Panc1 (cell line): ENCODE data around the gene SCLY. TPM values are rescaled to one million over a fixed set of nuclear protein-coding genes. Genes with fewer than 3 reads are reported as not detected.

Source experiments
- ATAC-seq: fragments of 200-7000 bp; cut with Tn5 transposase; 2 replicates; pipeline ENCODE4 v1.9.1; 2020; ENCODE audit warnings: mild to moderate bottlenecking, moderate library complexity
- BruUV-seq: library from RNA; stranded (reverse); fragments of 400-500 nt; replicated peaks from 2 replicates; lab custom pipeline; 2021; lab: Mats Ljungman, UMichigan
- CTCF ChIA-PET: fragments of 300-600 bp; sonication (Branson Sonifier 250); formaldehyde crosslinking; loops from one replicate; lab custom pipeline; 2022; ENCODE audit warnings: antibody characterized with exemption; lab: Charles Lee
- POLR2A ChIA-PET: fragments of 300-600 bp; sonication (Branson Sonifier 250); formaldehyde crosslinking; loops from one replicate; lab custom pipeline; 2022; ENCODE audit warnings: antibody characterized with exemption; lab: Charles Lee
- DNase-seq: peaks from one replicate; pipeline ENCODE4 v3.0.0-alpha.2; 2010; ENCODE audit warnings: low read depth, low spot score
- H3K27ac ChIP-seq: 2 replicates; pipeline ENCODE4 v1.5.1; 2011; ENCODE audit warnings: mild to moderate bottlenecking, low read length, inconsistent platforms
- H3K27me3 ChIP-seq: fragments of 200-500 bp; sonication (Bioruptor generic); 2 replicates; pipeline ENCODE4 v1.6.0; 2014; ENCODE audit warnings: low read length, inconsistent platforms; ENCODE audit not compliant: control insufficient read depth, insufficient read depth
- H3K36me3 ChIP-seq: fragments of 200-500 bp; sonication (Bioruptor generic); 2 replicates; pipeline ENCODE4 v1.5.1; 2014; ENCODE audit warnings: inconsistent platforms, mild to moderate bottlenecking, low read length, moderate library complexity; ENCODE audit not compliant: control insufficient read depth, insufficient read depth
- H3K4me1 ChIP-seq: 2 replicates; pipeline ENCODE4 v1.5.1; 2011; ENCODE audit warnings: inconsistent platforms, mild to moderate bottlenecking, low read length, moderate library complexity; ENCODE audit not compliant: control insufficient read depth, insufficient read depth
- H3K4me3 ChIP-seq, 2 experiments: 2 replicates each; pipeline ENCODE4 v1.5.1; 2011 to 2012; ENCODE audit warnings: low read depth in 2 of 2, low read length in 2 of 2, mild to moderate bottlenecking in 2 of 2, inconsistent platforms in 1 of 2, moderate library complexity in 1 of 2
- H3K9me3 ChIP-seq: fragments of 200-500 bp; sonication (Bioruptor generic); 2 replicates; pipeline ENCODE4 v1.5.1; 2014; ENCODE audit warnings: low read depth, mild to moderate bottlenecking, inconsistent platforms, low read length, moderate library complexity; ENCODE audit not compliant: control insufficient read depth, insufficient read depth
- POLR2AphosphoS5 ChIP-seq: IDR thresholded peaks from 2 replicates; pipeline ENCODE4 v1.6.1; 2012; ENCODE audit warnings: mild to moderate bottlenecking, low read depth, low read length, moderate library complexity
- REST ChIP-seq, 2 experiments: IDR thresholded peaks; 2 replicates each; pipeline ENCODE4 v1.6.1; 2011 to 2012; ENCODE audit warnings: low read depth in 2 of 2, control low read depth in 1 of 2, low read length in 1 of 2, mild to moderate bottlenecking in 1 of 2, moderate library complexity in 1 of 2; ENCODE audit not compliant: insufficient read depth in 1 of 2
- SIN3A ChIP-seq: IDR thresholded peaks from 2 replicates; pipeline ENCODE4 v1.6.1; 2012; ENCODE audit warnings: low read depth, mild to moderate bottlenecking, low read length, moderate library complexity, borderline replicate concordance; ENCODE audit not compliant: insufficient read depth
- TCF7L2 ChIP-seq: IDR thresholded peaks from 2 replicates; pipeline ENCODE4 v1.6.1; 2011; ENCODE audit warnings: mild to moderate bottlenecking, low read depth, low read length, inconsistent platforms
- in situ Hi-C: cut with HindIII; loops from 2 replicates; pipeline ENCODE4 v1.10.0; 2016; ENCODE audit warnings: low sequenced_read_pairs, low pct_unique_long_range_greater_than_20kb
- intact Hi-C: fragments of 100-400 bp; cut with micrococcal nuclease; formaldehyde crosslinking; loops from one replicate; pipeline ENCODE4 v1.10.0; 2022; ENCODE audit not compliant: unreplicated experiment
- total RNA-seq: library from RNA; stranded (reverse); gene quantifications from one replicate; pipeline ENCODE4 v1.2.1, GENCODE V29; 2021; ENCODE audit not compliant: unreplicated experiment
- TF ChIP-seq, protein P1 (sequence below): fragments of 450-650 bp; IDR thresholded peaks from 2 replicates; pipeline ENCODE4 v1.5.1; 2017; ENCODE audit warnings: mild to moderate bottlenecking

Gene SCLY
- total RNA-seq, 1 experiment from 2014 or later: 31.4 TPM

GRCh38 chr2:238027591-238028415, 33.0 kb upstream of the SCLY start:
- no peaks in the 10 kb centered on the region for H3K4me1 ChIP-seq
- H3K9me3 ChIP-seq: no peaks in the 10 kb centered on the region
- CTCF ChIA-PET: interaction anchor here (0.6 kb wide), 1 partner anchor 163 kb away, joined by 6 read pairs; no protein-coding TSS in a partner anchor
- no peak for DNase-seq
- no peak overlapping the region for H3K4me3 ChIP-seq
- TF ChIP-seq POLR2AphosphoS5: no peak
- TF ChIP-seq TCF7L2: no peak
- TF ChIP-seq, protein P1, sequence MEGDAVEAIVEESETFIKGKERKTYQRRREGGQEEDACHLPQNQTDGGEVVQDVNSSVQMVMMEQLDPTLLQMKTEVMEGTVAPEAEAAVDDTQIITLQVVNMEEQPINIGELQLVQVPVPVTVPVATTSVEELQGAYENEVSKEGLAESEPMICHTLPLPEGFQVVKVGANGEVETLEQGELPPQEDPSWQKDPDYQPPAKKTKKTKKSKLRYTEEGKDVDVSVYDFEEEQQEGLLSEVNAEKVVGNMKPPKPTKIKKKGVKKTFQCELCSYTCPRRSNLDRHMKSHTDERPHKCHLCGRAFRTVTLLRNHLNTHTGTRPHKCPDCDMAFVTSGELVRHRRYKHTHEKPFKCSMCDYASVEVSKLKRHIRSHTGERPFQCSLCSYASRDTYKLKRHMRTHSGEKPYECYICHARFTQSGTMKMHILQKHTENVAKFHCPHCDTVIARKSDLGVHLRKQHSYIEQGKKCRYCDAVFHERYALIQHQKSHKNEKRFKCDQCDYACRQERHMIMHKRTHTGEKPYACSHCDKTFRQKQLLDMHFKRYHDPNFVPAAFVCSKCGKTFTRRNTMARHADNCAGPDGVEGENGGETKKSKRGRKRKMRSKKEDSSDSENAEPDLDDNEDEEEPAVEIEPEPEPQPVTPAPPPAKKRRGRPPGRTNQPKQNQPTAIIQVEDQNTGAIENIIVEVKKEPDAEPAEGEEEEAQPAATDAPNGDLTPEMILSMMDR: no peak
- no peak for TF ChIP-seq REST (IDR thresholded peaks at IDR 0.05; ENCODE audit: insufficient read depth in 1 of 2, low read depth in 2 of 2, low read length in 1 of 2)
- no peak for TF ChIP-seq SIN3A
- H3K27me3 ChIP-seq: no peaks in the 10 kb centered on the region
- H3K27ac ChIP-seq: no peak overlapping the region
- ATAC-seq: no peak
- POLR2A ChIA-PET: interaction anchor here (0.8 kb wide), 1 partner anchor 20 kb away, joined by 4 read pairs; no protein-coding TSS in a partner anchor
- intact Hi-C loops (no loop called here), in situ Hi-C loops (no loop called here)
- no TSS peak for BruUV-seq
- no peaks in the 10 kb centered on the region; the same call in 1 of the 2 replicates for H3K36me3 ChIP-seq

GRCh38 chr2:238029853-238030252, 30.9 kb upstream of the SCLY start:
- in situ Hi-C loops: no loop called here
- intact Hi-C loops: no loop called here
- DNase-seq: no peak
- no peak for TF ChIP-seq REST (IDR thresholded peaks at IDR 0.05; ENCODE audit: insufficient read depth in 1 of 2, low read depth in 2 of 2, low read length in 1 of 2)
- TF ChIP-seq, protein P1: no peak
- TF ChIP-seq TCF7L2: no peak
- H3K4me3 ChIP-seq: no peak overlapping the region
- POLR2A ChIA-PET: no interaction called here
- no peaks in the 10 kb centered on the region; the same call in 1 of the 2 replicates for H3K36me3 ChIP-seq
- H3K4me1 ChIP-seq: no peaks in the 10 kb centered on the region
- no peaks in the 10 kb centered on the region for H3K9me3 ChIP-seq
- no peaks in the 10 kb centered on the region for H3K27me3 ChIP-seq
- BruUV-seq: no TSS peak
- H3K27ac ChIP-seq: no peak overlapping the region
- ATAC-seq: no peak
- CTCF ChIA-PET: interaction anchor here (0.5 kb wide), 1 partner anchor 117 kb away, joined by 4 read pairs; no protein-coding TSS in a partner anchor
